ENCODE data around the gene STAG3. TPM values are rescaled to one million over a fixed set of nuclear protein-coding genes. Genes with fewer than 3 reads are reported as not detected.
"Not testable (repeated sequence)": the region's sequence is repeated elsewhere in the genome, so short reads cannot be mapped to it uniquely, and the experiment has no call there.

The STAG3 gene
- total and polyA plus RNA-seq, 2 donors (not counting 1 experiment from before 2014, with no cell fraction given): 24.8 to 33.4 TPM

DNA sequence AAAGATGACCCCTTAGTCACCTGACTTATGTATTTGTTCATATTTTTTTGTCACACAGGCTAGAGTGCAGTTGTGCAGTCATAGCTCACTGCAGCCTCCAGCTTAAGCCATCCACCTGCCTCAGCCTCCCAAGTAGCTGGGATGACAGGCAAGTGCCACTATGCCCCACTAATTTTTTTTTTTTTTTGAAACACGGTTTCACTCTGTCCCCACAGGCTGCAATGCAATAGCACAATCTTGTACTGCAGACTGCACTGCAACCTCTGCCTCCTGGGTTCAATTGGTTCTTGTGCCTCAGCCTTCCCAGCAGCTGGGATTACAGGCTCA lies 49.1 kb upstream of the STAG3 start:
- Histone ChIP-seq H3K9ac (ENCODE audit: low read length) (no peak overlapping the region), H3K4me2 (replicated peaks; ENCODE audit: low read depth, low read length, poor library complexity, severe bottlenecking) (peak overlapping the region; percentile 100), H3K9me3 (ENCODE audit: control extremely low read depth in 1 of 3, control insufficient read depth in 2 of 3, insufficient read depth in 1 of 3, low read length in 2 of 3) (no peaks in the 10 kb centered on the region), H3K36me3 (replicated peaks in 1 of 2; ENCODE audit: control extremely low read depth in 1 of 2, control insufficient read depth in 1 of 2, extremely low read depth in 1 of 2, insufficient read depth in 2 of 2, low read length in 1 of 2) (no peaks in the 10 kb centered on the region), H3K4me1 (ENCODE audit: control insufficient read depth in 2 of 2, insufficient read depth in 2 of 2, low read length in 2 of 2) (peaks cover 23 to 42% of the 10 kb centered on the region in 2 donors), H3K27ac (ENCODE audit: low read length in 2 of 2) (no peak overlapping the region), H3K27me3 (replicated peaks in 1 of 4; ENCODE audit: control extremely low read depth in 1 of 4, control insufficient read depth in 3 of 4, insufficient read depth in 4 of 4, low read length in 3 of 4) (no peaks in the 10 kb centered on the region), H4K20me1 (ENCODE audit: control insufficient read depth, insufficient read depth, low read length, poor library complexity, severe bottlenecking) (no peaks in the 10 kb centered on the region), H3K79me2 (ENCODE audit: control insufficient read depth, insufficient read depth, low read length) (peaks cover 12% of the 10 kb centered on the region), H3K4me3 (ENCODE audit: control extremely low read depth in 1 of 5, extremely low read depth in 1 of 5, insufficient read depth in 1 of 5, low read depth in 2 of 5, low read length in 4 of 5) (no peak overlapping the region), H2AFZ (ENCODE audit: insufficient read depth, low read depth, low read length, poor library complexity, severe bottlenecking) (peak overlapping the region; percentile 99)
- ChIA-PET CTCF (interaction anchor here (0.6 to 6.6 kb wide), 10 partner anchors 10 to 279 kb away, joined by 3 to 43 read pairs (median 4); partner anchors contain the start of genes AP4M1 and MCM7), POLR2A (interaction anchor here (0.6 to 1.4 kb wide), 6 partner anchors 18 to 300 kb away, joined by 3 to 6 read pairs (median 4); partner anchors contain the start of genes AP4M1, MCM7 and ZCWPW1)
- peak overlapping the region; percentile 100 for H3K4me3 Mint-ChIP-seq
- TF ChIP-seq EZH2 (IDR thresholded peaks at IDR 0.05; ENCODE audit: borderline replicate concordance, insufficient read depth, low read depth, low read length, poor library complexity, severe bottlenecking) (no peak), CTCF (IDR thresholded peaks at IDR 0.05) (no peak)
- H3K27ac Mint-ChIP-seq: no peak overlapping the region
- intact Hi-C loops (cut with micrococcal nuclease): no loop called here
- no peaks in the 10 kb centered on the region for H3K27me3 Mint-ChIP-seq
- WGBS (ENCODE audit: insufficient coverage): 80% methylated on average over 1 of the region's 1 CpG
- DNase-seq: no peak
- H3K4me1 Mint-ChIP-seq: peaks cover 37% of the 10 kb centered on the region
- no peak for ATAC-seq (ENCODE audit: low read depth)
- no peaks in the 10 kb centered on the region for H3K9me3 Mint-ChIP-seq (ENCODE audit: insufficient read depth)

DNA sequence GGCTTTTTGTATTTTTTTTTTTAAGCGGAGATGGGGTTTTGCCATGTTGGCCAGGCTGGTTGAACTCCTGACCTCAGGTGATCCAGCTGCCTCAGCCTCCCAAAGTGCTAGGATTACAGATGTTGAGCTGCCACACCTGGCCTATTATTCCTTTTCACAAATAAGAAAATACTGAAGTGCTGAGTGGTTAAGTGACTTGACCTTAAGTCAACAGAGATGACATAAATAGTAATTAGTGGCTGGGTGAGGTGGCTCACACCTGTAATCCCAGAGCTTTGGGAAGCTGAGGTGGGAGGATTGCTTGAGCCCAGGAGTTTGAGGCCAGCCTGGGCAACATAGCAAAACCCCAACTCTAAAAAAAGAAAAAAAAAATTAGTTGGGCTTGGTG lies 47.5 kb upstream of the STAG3 start:
- H4K20me1 ChIP-seq (ENCODE audit: control insufficient read depth, insufficient read depth, low read length, poor library complexity, severe bottlenecking); ATAC-seq (ENCODE audit: low read depth); H2AFZ ChIP-seq (ENCODE audit: insufficient read depth, low read depth, low read length, poor library complexity, severe bottlenecking); H3K27ac Mint-ChIP-seq; H3K27me3 ChIP-seq (replicated peaks in 1 of 4; ENCODE audit: control extremely low read depth in 1 of 4, control insufficient read depth in 3 of 4, insufficient read depth in 4 of 4, low read length in 3 of 4); H3K4me3 Mint-ChIP-seq; DNase-seq; H3K9ac ChIP-seq (ENCODE audit: low read length); H3K27me3 Mint-ChIP-seq; H3K9me3 ChIP-seq (ENCODE audit: control extremely low read depth in 1 of 3, control insufficient read depth in 2 of 3, insufficient read depth in 1 of 3, low read length in 2 of 3); H3K36me3 ChIP-seq (replicated peaks in 1 of 2; ENCODE audit: control extremely low read depth in 1 of 2, control insufficient read depth in 1 of 2, extremely low read depth in 1 of 2, insufficient read depth in 2 of 2, low read length in 1 of 2); H3K27ac ChIP-seq (ENCODE audit: low read length in 2 of 2); H3K9me3 Mint-ChIP-seq (ENCODE audit: insufficient read depth); H3K4me2 ChIP-seq (replicated peaks; ENCODE audit: low read depth, low read length, poor library complexity, severe bottlenecking); H3K4me3 ChIP-seq (ENCODE audit: control extremely low read depth in 1 of 5, extremely low read depth in 1 of 5, insufficient read depth in 1 of 5, low read depth in 2 of 5, low read length in 4 of 5): not testable (repeated sequence)
- H3K4me1 Mint-ChIP-seq: peaks cover 27% of the 10 kb centered on the region
- intact Hi-C loops (cut with micrococcal nuclease): loop anchor here (2.0 kb wide), 2 partner anchors 139 to 217 kb away; no protein-coding TSS in a partner anchor
- ChIA-PET POLR2A (interaction anchor here (0.9 kb wide), 1 partner anchor 47 kb away, joined by 3 read pairs; the partner anchor contains the start of genes GPC2 and STAG3), CTCF (interaction anchor here (0.6 to 6.6 kb wide), 26 partner anchors 8 to 605 kb away, joined by 3 to 52 read pairs (median 4); partner anchors contain the start of genes AP4M1, GPC2, MCM7 and STAG3)
- 100% methylated on average over 1 of the region's 1 CpG for WGBS (ENCODE audit: insufficient coverage)
- H3K79me2 ChIP-seq (ENCODE audit: control insufficient read depth, insufficient read depth, low read length): peaks cover 11% of the 10 kb centered on the region
- peaks cover 20 to 33% of the 10 kb centered on the region in 2 donors for H3K4me1 ChIP-seq (ENCODE audit: control insufficient read depth in 2 of 2, insufficient read depth in 2 of 2, low read length in 2 of 2)
